Neural cell (in vitro differentiated cells): ENCODE measurements around the gene SPDEF. TPM values are rescaled to one million over a fixed set of nuclear protein-coding genes. Genes with fewer than 3 reads are reported as not detected.

Source experiments
- H2AFZ ChIP-seq: fragments of 200-600, 300-800 bp; sonication (generic), shearing (Covaris generic); 2 replicates; pipeline ENCODE4 v1.6.0; 2014; ENCODE audit warnings: low read depth, mild to moderate bottlenecking, antibody characterized with exemption, low read length, moderate library complexity
- H3F3A ChIP-seq: fragments of 200-600 bp; shearing (Covaris generic); 2 replicates; pipeline ENCODE4 v1.6.1; 2016; ENCODE audit warnings: mild to moderate bottlenecking, moderate library complexity, mixed read lengths, antibody characterized with exemption, low read length; ENCODE audit not compliant: insufficient read depth, poor library complexity, severe bottlenecking
- H3K27ac ChIP-seq: fragments of 200-600, 300-800 bp; sonication (generic), shearing (Covaris generic); 2 replicates; pipeline ENCODE4 v1.5.1; 2014; ENCODE audit warnings: mild to moderate bottlenecking, low read length, moderate library complexity
- H3K27me3 ChIP-seq: fragments of 300-800, 200-600 bp; sonication (generic), shearing (Covaris generic); 2 replicates; pipeline ENCODE4 v1.6.0; 2014; ENCODE audit warnings: mild to moderate bottlenecking, low read depth, low read length, moderate library complexity; ENCODE audit not compliant: insufficient read depth
- H3K36me3 ChIP-seq: fragments of 300-800, 200-600 bp; sonication (generic), shearing (Covaris generic); 2 replicates; pipeline ENCODE4 v1.5.1; 2014; ENCODE audit warnings: mild to moderate bottlenecking, antibody characterized with exemption, low read length, moderate library complexity; ENCODE audit not compliant: insufficient read depth
- H3K4me2 ChIP-seq: fragments of 300-800, 200-600 bp; sonication (generic), shearing (Covaris generic); 2 replicates; pipeline ENCODE4 v1.6.0; 2014; ENCODE audit warnings: mild to moderate bottlenecking, low read length
- H3K4me3 ChIP-seq: fragments of 300-800, 200-600 bp; sonication (generic), shearing (Covaris generic); 2 replicates; pipeline ENCODE4 v1.5.1; 2014; ENCODE audit warnings: mild to moderate bottlenecking, low read length, moderate library complexity
- H3K79me2 ChIP-seq: fragments of 200-600 bp; shearing (Covaris generic); replicated peaks from 2 replicates; pipeline ENCODE4 v1.6.0; 2014; ENCODE audit warnings: mild to moderate bottlenecking, low read length, moderate library complexity; ENCODE audit not compliant: insufficient read depth
- H3K9ac ChIP-seq: fragments of 300-800, 200-600 bp; sonication (generic), shearing (Covaris generic); 2 replicates; pipeline ENCODE4 v1.6.1; 2016; ENCODE audit warnings: mild to moderate bottlenecking, low read length, mixed read lengths
- H3K9me2 ChIP-seq: fragments of 200-600 bp; shearing (Covaris generic); 2 replicates; pipeline ENCODE4 v1.6.1; 2016; ENCODE audit warnings: mild to moderate bottlenecking, low read length, mixed read lengths; ENCODE audit not compliant: insufficient read depth
- H3K9me3 ChIP-seq: fragments of 200-600, 300-800 bp; sonication (generic), shearing (Covaris generic); 2 replicates; pipeline ENCODE4 v1.6.1; 2016; ENCODE audit warnings: mild to moderate bottlenecking, mixed run types, low read length, moderate library complexity, mixed read lengths
- H4K20me1 ChIP-seq: fragments of 200-600 bp; shearing (Covaris generic); 2 replicates; pipeline ENCODE4 v1.6.1; 2016; ENCODE audit warnings: mild to moderate bottlenecking, mixed run types; ENCODE audit not compliant: insufficient read depth
- CTCF ChIP-seq: fragments of 450-650 bp; IDR thresholded peaks from 2 replicates; pipeline ENCODE4 v1.5.1; 2014; ENCODE audit warnings: antibody characterized with exemption, mild to moderate bottlenecking, moderate library complexity; ENCODE audit not compliant: poor library complexity, severe bottlenecking
- EP300 ChIP-seq: fragments of 450-650 bp; conservative IDR thresholded peaks from 2 replicates; pipeline ENCODE4 v1.6.1; 2014; ENCODE audit warnings: antibody characterized with exemption, mild to moderate bottlenecking, moderate library complexity; ENCODE audit not compliant: poor library complexity, severe bottlenecking
- EZH2 ChIP-seq: fragments of 200-600, 300-800 bp; shearing (Covaris generic), sonication (generic); IDR thresholded peaks from 2 replicates; pipeline ENCODE4 v1.6.1; 2014; ENCODE audit warnings: antibody characterized with exemption, low read length, borderline replicate concordance, mild to moderate bottlenecking; ENCODE audit not compliant: insufficient read depth, poor library complexity, severe bottlenecking
- MXI1 ChIP-seq: fragments of 450-650 bp; conservative IDR thresholded peaks from 2 replicates; pipeline ENCODE4 v1.6.1; 2014; ENCODE audit warnings: antibody characterized with exemption, mild to moderate bottlenecking; ENCODE audit not compliant: poor library complexity, severe bottlenecking
- POLR2AphosphoS5 ChIP-seq: IDR thresholded peaks from 2 replicates; pipeline ENCODE4 v1.6.1; 2012
- RAD21 ChIP-seq: fragments of 450-650 bp; conservative IDR thresholded peaks from 2 replicates; pipeline ENCODE4 v1.6.1; 2014; ENCODE audit warnings: antibody characterized with exemption, mild to moderate bottlenecking, moderate library complexity
- REST ChIP-seq: IDR thresholded peaks from 2 replicates; pipeline ENCODE4 v1.6.1; 2012; ENCODE audit warnings: borderline replicate concordance
- SMC3 ChIP-seq: fragments of 450-650 bp; conservative IDR thresholded peaks from 2 replicates; pipeline ENCODE4 v1.6.1; 2014; ENCODE audit warnings: antibody characterized with exemption, mild to moderate bottlenecking, moderate library complexity; ENCODE audit not compliant: poor library complexity
- TAF1 ChIP-seq: IDR thresholded peaks from 2 replicates; pipeline ENCODE4 v1.6.1; 2012; ENCODE audit warnings: low read depth
- polyA plus RNA-seq: library from polyadenylated mRNA; depleted of rRNA; stranded (reverse); fragments of >200 nt; gene quantifications from 2 replicates; pipeline ENCODE4 v1.2.3, GENCODE V29; 2014

The SPDEF gene
- polyA plus RNA-seq, 1 donor from 2014 or later: 0.36 TPM

- Histone ChIP-seq H4K20me1 (no peaks in the 10 kb centered on the region), H3K36me3 (no peaks in the 10 kb centered on the region), H3K9me3 (no peaks in the 10 kb centered on the region), H3K9ac (no peak overlapping the region), H3K4me3 (no peak overlapping the region), H3K27me3 (no peaks in the 10 kb centered on the region), H2AFZ (no peak overlapping the region), H3K9me2 (no peaks in the 10 kb centered on the region), H3K27ac (no peak overlapping the region), H3K79me2 (no peaks in the 10 kb centered on the region), H3F3A (no peaks in the 10 kb centered on the region), H3K4me2 (no peak overlapping the region)
- no peak for TF ChIP-seq POLR2AphosphoS5
- TF ChIP-seq RAD21: no peak
- no peak for TF ChIP-seq TAF1
- TF ChIP-seq EZH2: no peak
- TF ChIP-seq EP300: no peak
- no peak for TF ChIP-seq REST
- no peak for TF ChIP-seq CTCF
- TF ChIP-seq SMC3: no peak
- TF ChIP-seq MXI1: no peak
Measured at GRCh38 chr6:34587325-34587724, 31.2 kb upstream of the SPDEF start.

- no peak overlapping the region for H3K4me3 ChIP-seq
- no peaks in the 10 kb centered on the region for H4K20me1 ChIP-seq
- H3K27ac ChIP-seq: no peak overlapping the region
- H2AFZ ChIP-seq: no peak overlapping the region
- H3F3A ChIP-seq: no peaks in the 10 kb centered on the region
- no peaks in the 10 kb centered on the region for H3K36me3 ChIP-seq
- no peak for TF ChIP-seq REST
- no peak for TF ChIP-seq POLR2AphosphoS5
- TF ChIP-seq CTCF: no peak
- no peak for TF ChIP-seq TAF1
- no peak for TF ChIP-seq EP300
- no peak for TF ChIP-seq SMC3
- TF ChIP-seq RAD21: no peak
- no peak for TF ChIP-seq MXI1
- TF ChIP-seq EZH2: no peak
- H3K9me3 ChIP-seq: no peaks in the 10 kb centered on the region
- no peaks in the 10 kb centered on the region for H3K27me3 ChIP-seq
- no peak overlapping the region for H3K4me2 ChIP-seq
- no peaks in the 10 kb centered on the region for H3K79me2 ChIP-seq
- H3K9ac ChIP-seq: no peak overlapping the region
- H3K9me2 ChIP-seq: no peaks in the 10 kb centered on the region
Measured at GRCh38 chr6:34586327-34587040, 30.4 kb upstream of the SPDEF start.
